MM.1S (cell line): ENCODE measurements around the gene AARS2.

Experiments used
- CTCF ChIP-seq: fragments of 300-600 bp; sonication (generic); IDR thresholded peaks from 2 replicates; pipeline ENCODE4 v1.5.1; 2016; ENCODE audit warnings: antibody characterized with exemption, low read length, mixed read lengths
- EZH2phosphoT487 ChIP-seq: fragments of 300-600 bp; sonication (generic); IDR thresholded peaks from 2 replicates; pipeline ENCODE4 v1.6.1; 2018; ENCODE audit warnings: antibody characterized with exemption, low read length

- no peak for TF ChIP-seq CTCF
- no peak for TF ChIP-seq EZH2phosphoT487
Observed at GRCh38 chr6:44285552-44286284, 27.4 kb downstream of the AARS2 start.
